GM21529 (cell line): Measurements from ENCODE around the gene SOD1.

Source experiments
- ATAC-seq: cut with Tn5 transposase; IDR thresholded peaks from one replicate; pipeline ENCODE4 v1.9.1; 2021; ENCODE audit not compliant: unreplicated experiment

The SOD1 gene

GRCh38 chr21:31678478-31678877 lies 19.0 kb downstream of the SOD1 start:
- no peak for ATAC-seq

- no peak for ATAC-seq
These were observed 23.1 kb downstream of the SOD1 start for GRCh38 chr21:31682620-31683019.

- no peak for ATAC-seq
These were observed 23.5 kb downstream of the SOD1 start for GRCh38 chr21:31683029-31683428.

GRCh38 chr21:31684918-31685317 lies 25.4 kb downstream of the SOD1 start:
- no peak for ATAC-seq

GRCh38 chr21:31686272-31686915 lies 26.9 kb downstream of the SOD1 start:
- no peak for ATAC-seq

- ATAC-seq, result no peak
These were observed 27.6 kb downstream of the SOD1 start for GRCh38 chr21:31687108-31687507.

GRCh38 chr21:31688603-31689368 lies 29.3 kb downstream of the SOD1 start:
- ATAC-seq, result no peak

GRCh38 chr21:31693222-31693621 lies 33.7 kb downstream of the SOD1 start:
- no peak for ATAC-seq

GRCh38 chr21:31696424-31696823 lies 36.9 kb downstream of the SOD1 start:
- ATAC-seq, result no peak

GRCh38 chr21:31698461-31698860 lies 39.0 kb downstream of the SOD1 start:
- no peak for ATAC-seq

GRCh38 chr21:31700040-31700439 lies 40.5 kb downstream of the SOD1 start:
- no peak for ATAC-seq

- no peak for ATAC-seq
These were observed 47.1 kb downstream of the SOD1 start for GRCh38 chr21:31706562-31706961.

- no peak for ATAC-seq
These were observed 48.0 kb downstream of the SOD1 start for GRCh38 chr21:31707499-31707898.

GRCh38 chr21:31708541-31708940 lies 49.0 kb downstream of the SOD1 start:
- no peak for ATAC-seq

- no peak for ATAC-seq
These were observed 51.1 kb downstream of the SOD1 start for GRCh38 chr21:31710586-31710985.

GRCh38 chr21:31711326-31711725 lies 51.8 kb downstream of the SOD1 start:
- no peak for ATAC-seq

GRCh38 chr21:31711745-31712285 lies 52.3 kb downstream of the SOD1 start:
- ATAC-seq, result no peak

- ATAC-seq, result no peak
These were observed 53.6 kb downstream of the SOD1 start for GRCh38 chr21:31713115-31713514.

GRCh38 chr21:31713973-31714740 lies 54.7 kb downstream of the SOD1 start:
- ATAC-seq, result peak; percentile 59

GRCh38 chr21:31714741-31715365 lies 55.4 kb downstream of the SOD1 start:
- no peak for ATAC-seq

GRCh38 chr21:31716106-31716505 lies 56.6 kb downstream of the SOD1 start:
- ATAC-seq, result no peak
